HG03108 (cell line): ENCODE results near the gene SLC25A24.
"Not testable (repeated sequence)": the region's sequence is repeated elsewhere in the genome, so short reads cannot be mapped to it uniquely, and the experiment has no call there.

Experiments used
- ATAC-seq: cut with Tn5 transposase; IDR thresholded peaks from one replicate; pipeline ENCODE4 v1.9.1; 2021; ENCODE audit warnings: moderate library complexity; ENCODE audit not compliant: unreplicated experiment

Gene SLC25A24

DNA sequence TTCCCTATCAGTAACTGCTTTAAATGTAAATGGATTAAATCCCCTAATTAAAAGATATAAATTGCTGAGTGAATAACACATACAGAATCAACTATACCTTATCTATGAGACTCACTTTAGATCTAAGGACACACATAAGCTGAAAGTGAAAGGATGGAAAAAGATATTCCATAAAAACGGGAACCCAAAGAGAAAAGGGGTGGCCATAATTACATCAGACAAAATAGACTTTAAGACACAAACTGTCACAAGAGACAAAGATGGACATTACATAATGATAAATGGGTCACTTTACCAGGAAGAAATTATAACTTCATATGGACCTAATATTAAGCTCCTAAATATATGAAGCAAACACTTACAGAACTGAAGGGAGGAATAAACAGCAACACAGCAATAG lies 59.2 kb downstream of the SLC25A24 start:
- ATAC-seq, result no peak

DNA sequence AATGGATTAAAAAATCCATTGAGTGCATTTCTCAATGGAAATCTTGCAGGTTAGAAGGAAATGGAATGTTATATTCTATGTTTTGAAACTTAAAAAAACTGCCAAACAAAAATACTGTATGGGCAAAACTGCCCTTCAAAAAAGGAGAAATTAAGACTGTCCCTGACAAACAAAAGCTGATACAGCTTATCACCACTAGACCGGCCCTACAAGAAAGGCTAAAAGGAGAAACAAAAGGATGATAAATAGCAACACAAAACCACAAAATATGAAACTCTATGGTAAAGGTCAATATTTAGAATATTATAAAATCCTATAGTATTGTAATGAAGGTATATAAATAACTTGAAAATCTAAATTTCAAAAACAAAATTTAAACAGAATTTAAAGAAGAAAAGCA lies 60.0 kb downstream of the SLC25A24 start:
- ATAC-seq, result no peak

DNA sequence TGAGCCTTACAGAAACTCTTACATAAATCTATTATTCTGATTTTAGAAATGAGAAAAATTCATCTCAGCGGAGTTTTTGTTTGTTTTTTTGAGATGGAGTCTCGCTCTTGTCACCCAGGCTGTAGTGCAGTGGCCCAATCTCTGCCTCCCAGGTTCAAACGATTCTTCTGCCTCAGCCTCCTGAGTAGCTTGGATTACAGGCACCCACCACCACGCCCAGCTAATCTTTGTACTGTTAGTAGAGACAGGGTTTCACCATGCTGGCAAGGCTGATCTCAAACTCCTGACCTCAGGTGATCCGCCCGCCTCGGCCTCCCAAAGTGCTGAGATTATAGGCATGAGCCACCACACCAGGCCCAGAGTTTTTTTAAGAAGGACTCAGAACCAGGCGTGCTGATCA lies 60.6 kb downstream of the SLC25A24 start:
- not testable (repeated sequence) for ATAC-seq

DNA sequence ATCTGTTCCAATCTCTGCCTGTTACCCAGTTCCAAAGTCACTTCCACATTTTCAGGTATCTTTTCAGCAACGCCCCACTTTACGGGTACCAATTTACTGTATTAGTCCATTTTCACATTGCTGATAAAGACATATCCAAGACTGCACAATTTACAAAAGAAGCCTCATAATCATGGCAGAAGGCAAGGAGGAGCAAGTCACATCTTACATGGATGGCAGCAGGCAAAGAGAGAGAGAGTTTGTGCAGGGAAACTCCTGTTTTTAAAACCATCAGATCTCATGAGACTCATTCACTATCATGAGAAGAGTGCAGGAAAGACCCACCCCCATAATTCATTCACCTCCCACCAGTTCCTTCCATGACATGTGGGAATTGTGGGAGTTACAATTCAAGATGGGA lies 67.0 kb downstream of the SLC25A24 start:
- ATAC-seq, result not testable (repeated sequence)

DNA sequence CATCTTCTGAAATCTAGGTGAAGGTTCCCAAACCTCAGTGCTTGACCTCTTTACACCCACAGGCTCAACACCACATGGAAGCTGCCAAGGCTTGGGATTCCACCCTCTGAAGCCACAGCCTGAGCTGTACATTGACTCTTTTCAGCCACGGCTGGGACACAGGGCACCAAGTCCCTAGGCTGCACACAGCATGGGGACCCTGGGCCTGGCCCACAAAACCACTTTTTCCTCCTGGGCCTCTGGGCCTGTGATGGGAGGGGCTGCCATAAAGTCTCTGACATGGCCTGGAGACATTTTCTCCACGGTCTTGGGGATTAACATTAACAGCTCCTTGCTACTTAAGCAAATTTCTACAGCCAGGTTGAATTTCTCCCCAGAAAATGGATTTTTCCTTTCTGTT lies 67.8 kb downstream of the SLC25A24 start:
- ATAC-seq, result not testable (repeated sequence)

DNA sequence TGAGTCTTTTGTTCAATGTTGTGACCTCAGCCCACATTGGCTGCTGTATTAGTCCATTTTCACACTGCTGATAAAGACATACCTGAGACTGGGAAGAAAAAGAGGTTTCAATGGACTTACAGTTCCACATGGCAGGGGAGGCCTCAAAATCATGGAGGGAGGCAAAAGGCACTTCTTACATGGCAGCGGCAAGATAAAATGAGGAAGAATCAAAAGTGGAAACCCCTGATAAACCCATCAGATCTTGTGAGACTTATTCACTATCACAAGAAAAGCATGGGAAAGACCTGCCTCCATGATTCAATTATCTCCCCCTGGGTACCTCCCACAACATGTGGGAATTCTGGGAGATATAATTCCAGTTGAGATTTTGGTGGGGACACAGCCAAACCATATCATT lies 68.9 kb downstream of the SLC25A24 start:
- ATAC-seq, result not testable (repeated sequence)

DNA sequence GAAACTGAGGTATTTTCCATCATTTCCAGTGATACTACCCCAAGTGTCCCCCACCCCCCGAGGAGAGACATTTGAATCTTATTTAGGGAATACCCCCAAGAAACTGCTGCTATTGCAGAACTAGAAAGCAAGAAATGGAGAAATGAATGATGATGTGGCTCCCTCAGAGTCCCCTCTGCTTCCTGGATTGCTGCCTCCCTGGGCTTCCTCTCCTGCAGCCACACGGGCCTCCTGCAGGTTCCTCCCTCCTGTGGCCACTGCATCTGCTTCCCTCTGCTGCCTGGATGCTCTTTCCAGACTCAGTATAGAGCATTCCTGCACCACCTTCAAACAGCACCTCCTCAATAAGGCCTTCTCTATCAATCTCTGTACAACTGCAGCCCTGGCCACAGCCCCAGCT lies 69.3 kb downstream of the SLC25A24 start:
- no peak for ATAC-seq

DNA sequence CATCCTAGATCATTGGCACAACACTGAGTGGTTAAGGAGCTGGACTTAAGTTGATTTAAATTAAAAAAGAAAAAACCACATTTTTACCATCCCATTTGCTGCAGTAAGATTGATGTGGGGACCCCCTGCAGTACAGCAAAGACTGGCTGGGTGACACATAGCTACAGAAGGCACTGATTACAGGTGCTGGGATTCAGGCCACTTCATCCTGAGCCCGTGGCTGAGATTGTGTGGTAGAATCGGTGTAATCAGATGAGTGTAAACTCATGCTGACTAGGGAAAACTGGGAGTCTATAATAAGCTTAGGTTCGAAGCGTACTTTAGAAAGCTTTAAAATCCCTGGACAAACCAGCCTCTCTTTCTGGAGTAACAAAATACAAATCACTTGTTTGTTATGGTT lies 70.1 kb downstream of the SLC25A24 start:
- no peak for ATAC-seq

DNA sequence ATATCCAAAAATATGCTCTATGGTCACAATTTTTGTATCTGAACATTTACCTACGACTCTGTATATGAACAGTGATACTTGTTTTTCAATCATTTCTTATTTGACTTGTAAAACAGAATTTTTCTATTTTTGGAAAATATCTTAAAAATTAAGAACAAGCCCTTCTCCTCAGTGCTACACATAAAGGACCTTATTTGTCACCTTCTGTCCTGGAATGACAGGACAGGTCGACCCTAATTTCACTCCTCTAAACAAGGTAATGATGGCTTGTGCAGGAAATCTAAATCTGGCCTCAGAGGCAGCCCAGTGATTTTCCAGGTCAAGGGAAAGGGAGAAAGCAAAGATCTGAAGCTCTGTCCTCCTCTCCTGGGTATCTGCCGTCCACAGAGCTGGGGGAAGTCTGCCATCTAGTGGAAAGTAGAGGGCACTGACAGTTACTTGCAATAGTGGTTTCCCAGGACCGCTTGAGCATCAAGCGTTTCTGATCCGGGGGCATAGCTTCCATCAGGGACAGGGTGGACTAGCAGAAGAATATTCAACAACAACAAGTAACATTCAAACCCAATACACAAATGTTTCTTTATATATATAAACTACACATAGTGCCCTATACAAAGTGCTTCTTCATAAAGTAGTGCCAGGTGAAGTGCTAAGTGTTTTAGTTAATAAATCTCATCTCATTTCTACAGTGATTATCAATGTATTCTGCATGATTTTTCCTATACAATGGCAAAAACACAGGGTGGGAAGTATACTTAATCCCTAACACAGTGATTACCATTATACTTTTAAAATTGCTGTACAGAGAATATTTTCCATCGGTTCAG lies 74.6 kb downstream of the SLC25A24 start:
- ATAC-seq, result peak; percentile 74

DNA sequence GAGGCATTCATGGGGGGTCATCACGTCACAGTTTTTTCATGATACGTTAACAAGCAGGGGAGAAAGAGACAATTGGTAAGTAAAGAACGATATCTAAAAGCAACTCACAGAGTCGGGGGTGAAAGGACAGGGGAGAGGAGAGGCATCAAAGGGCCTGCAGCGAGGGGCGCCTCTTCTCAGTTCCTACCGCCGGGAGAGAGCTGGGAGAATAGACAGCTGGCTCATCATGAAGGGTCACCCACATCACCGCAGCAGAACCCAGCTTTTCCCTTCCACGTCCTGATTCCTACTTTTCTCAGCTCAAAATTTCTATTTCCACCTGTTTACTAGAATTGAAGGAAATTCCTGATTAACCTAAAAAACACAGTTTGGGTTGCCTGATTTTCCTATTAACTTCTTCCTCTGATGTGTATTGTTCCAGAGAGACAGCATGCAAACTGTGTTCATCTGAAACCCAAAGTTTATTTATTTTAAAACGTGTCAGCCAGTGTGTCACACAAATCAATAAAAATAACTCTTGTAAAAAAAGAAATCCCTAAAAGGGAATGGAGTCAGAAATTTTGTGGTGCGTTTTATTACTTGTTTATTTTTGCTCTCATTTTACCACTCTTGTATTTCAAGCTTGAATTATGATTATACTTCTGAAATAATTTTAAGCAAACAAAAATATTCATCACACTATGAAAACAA lies 75.4 kb downstream of the SLC25A24 start:
- ATAC-seq, result no peak

DNA sequence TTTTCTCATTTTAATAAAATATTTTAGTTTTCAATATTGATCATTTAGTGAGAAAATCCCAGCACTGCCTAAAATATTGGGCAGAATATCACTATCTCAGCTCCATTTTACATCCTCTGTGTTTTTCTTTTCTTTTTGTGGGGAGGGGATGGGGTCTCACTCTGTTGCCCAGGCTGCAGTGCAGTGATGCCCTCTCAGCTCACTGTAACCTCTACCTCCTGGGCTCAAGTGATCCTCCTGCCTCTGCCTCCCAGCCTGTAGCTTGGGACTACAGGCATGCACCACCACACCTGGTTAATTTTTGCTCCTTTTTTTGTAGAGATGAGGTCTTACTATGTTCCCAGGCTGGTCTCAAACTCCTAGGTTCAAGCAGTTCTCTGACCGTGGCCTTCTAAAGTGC lies 76.1 kb downstream of the SLC25A24 start:
- no peak for ATAC-seq

DNA sequence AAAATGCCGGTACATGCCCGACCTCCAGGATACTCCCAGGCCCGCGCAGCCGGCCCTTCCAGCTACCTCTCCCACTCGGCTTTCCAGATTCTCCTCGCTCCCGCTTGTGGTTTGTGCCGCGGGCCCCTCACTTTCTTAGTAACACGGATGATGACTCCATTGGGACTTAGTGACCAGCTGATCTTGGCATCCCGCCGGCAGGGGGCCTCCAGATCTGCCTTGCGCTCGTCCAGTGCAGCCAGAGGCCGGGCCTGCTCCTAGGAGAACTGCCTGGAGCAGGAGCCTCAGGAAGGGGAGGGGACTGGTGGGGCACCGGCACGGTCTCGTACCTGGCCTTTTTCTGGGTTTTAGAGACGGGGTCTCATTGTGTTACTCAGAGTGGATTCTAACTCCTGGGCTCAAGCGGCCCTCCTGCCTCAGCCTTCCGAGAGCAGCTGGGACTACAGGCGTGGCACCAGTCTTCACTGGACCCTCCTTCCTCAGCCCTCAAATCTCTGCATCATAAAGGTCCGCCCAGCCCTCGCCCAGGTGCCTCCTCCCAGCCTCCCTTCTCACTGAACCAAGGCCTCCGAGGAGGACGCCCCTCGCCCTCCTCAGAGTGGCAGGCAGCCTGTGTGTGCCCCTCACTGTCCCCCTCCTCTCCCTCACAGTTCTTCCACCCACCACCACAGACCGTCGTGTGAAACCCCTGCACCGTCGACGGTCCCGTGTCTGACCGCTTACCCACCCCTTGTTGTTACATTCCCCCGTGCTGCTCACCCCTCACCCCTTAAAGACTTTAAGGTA lies 78.6 kb downstream of the SLC25A24 start:
- ATAC-seq, result no peak

DNA sequence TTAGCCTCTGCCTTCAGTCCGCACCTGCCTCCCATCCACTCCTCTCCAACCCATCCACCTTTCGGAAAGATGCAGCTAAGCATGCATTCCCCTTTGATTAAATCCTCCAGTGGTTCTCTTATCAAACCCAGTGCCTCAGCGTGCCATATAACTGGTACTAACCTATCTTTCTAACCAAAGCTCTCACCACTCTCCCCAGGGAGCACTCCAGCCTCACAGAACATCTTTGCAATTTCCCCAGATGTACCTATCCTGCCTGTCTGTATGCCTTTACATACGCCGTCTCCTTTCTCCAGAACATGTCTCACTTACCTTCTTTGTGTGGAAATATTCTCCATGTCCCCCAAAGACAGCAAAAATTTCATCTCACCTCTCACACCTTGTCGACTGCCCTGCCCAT lies 80.0 kb downstream of the SLC25A24 start:
- ATAC-seq, result no peak

DNA sequence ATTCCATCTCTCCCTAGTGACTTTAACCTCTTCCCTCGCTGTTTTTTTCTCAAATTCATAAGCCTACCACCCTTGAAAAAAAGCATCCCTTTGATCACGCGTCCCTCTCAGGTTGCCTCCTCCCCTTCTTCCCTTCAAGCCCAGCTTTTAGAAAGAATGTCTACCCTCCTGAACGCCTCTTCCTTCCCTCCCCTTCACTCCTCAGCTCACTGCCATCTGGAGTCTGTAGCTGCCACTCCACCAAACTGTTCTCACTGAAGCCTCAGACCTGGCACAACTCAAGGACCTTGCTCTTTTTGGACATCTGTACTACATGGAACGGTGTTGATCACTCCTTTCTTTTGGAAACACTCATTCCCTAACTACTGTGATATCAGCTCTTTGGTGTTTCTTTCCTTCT lies 80.6 kb downstream of the SLC25A24 start:
- ATAC-seq, result no peak

DNA sequence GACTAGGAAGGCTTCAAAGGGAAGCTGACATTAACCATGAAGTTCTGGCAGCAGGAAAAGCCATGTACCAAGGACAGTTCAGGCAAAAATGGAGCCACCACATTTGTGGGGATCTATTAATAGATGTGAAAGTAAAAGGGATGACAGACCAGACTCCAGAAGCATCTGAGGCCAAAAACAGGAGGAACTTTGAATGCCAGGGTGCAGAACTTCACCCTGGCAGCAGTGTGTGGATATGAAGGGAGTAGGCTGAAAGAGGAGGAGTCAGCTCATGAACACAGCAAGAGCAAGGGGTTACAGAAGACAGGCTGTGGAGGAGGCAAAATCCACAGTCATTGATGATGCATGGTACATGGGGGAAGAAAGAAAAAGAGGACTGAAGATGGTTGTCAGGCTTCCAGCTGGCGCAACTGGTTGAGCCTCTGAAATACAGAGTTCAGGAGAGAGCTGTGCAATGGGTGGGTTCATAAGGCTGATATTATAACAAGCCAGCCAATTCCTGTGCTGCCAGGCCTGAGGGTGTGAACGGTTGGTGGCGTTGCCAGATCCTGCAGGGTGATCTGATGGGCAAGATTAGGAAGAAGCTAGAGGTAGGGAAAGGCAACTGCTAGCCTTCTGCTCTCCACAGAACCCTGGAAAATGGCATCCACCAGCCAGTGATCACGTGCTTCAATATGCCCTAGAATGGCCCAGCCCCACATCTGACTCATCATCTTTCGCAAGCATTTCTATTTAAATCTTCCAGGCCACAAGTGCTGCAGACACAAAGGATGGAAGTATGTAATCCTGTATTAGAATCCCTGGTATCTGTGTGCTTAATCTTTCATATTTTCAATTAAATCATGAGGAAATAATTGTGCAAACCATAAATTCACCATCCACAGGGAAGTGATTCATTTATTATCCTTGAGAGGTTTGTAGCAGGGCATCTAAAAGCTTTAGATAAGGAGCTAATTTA lies 81.9 kb downstream of the SLC25A24 start:
- no peak for ATAC-seq

DNA sequence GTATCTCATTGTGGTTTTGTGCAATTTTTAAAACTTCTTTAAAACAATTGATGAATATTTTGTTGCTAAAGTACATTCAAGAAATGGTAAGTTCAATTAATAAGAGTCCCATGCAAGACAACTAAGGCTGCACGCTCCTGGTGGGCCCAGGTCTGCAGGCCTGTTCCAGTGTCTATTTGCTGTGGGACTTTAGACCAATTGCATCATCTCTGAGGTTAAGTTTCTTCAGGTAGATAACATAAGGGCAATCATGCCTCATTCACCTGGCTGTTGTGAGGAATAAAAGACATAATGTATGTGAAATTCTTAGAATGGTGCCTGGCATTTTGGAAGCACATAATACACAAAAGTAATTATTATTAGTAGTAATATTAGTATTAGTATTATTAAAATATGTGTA lies 82.9 kb downstream of the SLC25A24 start:
- ATAC-seq, result no peak

DNA sequence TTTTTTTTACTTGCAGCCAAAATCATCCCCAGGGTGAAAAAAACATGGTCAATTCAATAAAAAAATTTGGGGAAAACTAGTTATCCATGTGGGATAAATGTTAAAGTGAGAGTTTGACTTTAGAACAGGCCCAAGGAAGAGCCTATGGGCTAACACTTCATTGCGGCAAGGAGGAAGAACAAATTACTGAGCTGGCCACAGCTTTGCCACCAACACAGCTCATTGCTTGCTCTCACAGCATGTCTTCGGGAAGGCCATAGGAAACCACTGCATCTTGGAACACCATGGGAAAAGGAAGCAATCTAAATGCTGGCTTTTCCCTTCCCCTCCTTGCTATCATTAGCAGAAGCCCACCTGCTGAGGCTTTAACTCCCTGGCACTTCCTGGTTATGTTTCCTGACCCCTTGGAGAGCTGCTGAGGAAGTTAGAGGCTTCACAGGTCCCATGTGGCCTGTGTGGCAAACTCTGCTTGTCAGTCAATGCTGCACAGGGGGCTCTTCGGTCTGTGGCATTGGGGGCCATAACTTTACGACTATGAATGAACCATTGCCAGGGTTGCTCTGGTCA lies 86.0 kb downstream of the SLC25A24 start:
- ATAC-seq, result no peak

DNA sequence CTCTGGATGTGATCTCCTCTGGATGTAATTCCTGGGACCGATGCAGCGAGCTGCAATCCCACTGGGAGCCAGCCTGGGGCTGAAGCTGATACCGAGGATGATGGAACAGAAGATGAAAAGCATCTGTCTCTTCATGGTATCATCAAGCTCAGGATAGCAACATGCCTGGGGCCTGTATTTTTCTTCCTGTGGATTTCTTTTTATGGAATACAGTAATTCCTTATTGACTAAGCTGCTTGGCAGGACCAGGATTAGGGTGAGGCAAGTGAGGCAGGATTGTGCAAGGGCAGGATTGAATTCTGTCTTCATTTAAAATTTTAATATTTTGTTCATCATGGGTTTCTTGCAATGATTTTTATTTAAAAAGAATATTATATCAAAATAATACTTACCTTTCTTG lies 86.6 kb downstream of the SLC25A24 start:
- no peak for ATAC-seq

DNA sequence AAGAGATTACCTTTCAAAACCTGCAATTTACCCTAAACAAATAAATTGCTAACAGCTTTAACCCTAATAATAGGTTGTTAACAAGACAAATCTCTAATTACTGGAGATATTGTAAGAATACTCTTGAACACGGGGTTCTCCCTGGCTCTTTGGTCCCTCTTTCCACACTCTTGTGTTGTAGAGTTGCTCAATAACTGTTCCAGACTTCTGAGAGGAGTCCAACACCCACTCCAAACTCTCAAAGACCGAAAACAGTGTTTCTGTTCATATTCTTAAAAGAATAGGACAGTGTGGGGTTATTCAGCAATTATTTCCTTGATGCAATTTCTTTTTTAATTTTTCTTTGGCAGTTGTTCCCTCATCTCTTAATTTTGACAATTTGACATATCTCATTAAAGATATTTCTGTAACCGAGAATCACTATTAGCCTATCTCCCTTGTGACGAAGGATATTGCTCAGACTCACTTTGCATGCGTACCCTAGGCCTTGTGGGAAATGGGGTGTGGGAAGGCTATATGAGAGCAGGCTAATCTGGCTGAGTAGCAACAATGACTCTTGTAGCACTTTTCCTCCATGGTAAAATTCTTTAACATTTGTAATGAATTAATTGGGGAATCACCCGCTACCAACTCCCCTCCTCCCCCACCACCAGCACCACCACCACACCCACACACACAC lies 90.7 kb downstream of the SLC25A24 start:
- ATAC-seq, result no peak

DNA sequence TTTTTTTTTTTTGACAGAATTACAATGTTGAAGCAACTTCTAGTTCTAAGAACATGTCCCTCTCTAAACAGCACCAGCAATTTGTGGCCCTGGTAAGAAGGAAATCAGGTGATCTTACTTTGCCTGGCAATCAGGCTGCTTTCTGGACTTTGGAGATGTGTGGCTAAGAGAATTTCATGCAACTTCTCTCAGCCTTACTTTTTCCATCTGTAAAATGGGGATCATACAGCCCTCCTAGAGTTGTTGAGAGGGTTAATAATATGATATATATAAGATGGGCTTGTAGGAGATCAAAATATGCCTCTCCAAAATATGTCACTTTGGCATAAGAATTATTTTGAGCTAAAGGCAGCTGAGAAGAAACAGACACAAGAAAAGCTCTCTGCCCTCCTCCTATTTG lies 92.0 kb downstream of the SLC25A24 start:
- no peak for ATAC-seq
